ENCODE measurements around the gene SLC25A12.

The SLC25A12 gene

DNA sequence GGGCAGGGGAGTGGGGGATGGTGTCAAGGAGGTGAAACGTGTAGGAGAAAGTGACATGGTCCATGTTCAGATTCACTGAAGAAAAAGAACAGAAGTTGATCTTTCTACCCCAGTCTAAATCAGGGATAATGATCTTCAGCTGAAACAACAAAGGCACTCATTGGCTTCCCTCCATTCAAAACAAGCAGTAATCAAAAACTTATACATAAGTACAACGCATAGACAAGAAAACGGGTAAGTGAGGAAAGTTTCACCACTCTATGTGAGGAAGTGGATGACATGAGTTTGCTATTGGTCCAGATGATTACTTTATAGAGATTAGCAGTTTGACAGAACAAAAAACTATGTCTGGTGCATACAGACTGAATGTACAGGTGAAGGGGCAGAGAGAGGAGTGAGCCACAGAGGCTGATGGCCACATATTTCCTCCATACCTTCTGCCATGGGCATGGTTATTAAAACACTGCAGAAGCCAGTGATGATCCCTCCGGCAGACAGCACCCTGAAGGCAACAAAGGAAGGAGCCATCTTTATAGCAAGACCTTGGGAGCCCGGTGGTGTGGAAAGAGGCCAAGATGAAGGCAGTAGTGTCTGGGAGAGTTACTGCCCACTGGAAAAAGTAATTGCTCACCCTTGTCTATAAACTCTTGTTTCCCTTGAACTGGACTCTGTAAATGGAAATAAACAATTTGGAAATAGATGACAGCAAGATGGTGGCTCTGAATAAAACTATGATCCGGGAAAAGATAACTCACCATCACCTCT, 57.7 kb downstream of the SLC25A12 start:
- H3K4me3 ChIP-seq (replicated peaks; ENCODE audit: low read depth, low read length): no peak overlapping the region
- no peaks in the 10 kb centered on the region for H3K27me3 ChIP-seq (replicated peaks; ENCODE audit: control insufficient read depth, insufficient read depth, low read length)
- peaks cover 25% of the 10 kb centered on the region for H3K36me3 ChIP-seq (ENCODE audit: control insufficient read depth, insufficient read depth, low read length)
- TF ChIP-seq CTCF (IDR thresholded peaks at IDR 0.05; ENCODE audit: insufficient read depth, low read length, poor library complexity, severe bottlenecking): no peak
- DNase-seq (ENCODE audit: extremely low read depth, insufficient read length): no peak

DNA sequence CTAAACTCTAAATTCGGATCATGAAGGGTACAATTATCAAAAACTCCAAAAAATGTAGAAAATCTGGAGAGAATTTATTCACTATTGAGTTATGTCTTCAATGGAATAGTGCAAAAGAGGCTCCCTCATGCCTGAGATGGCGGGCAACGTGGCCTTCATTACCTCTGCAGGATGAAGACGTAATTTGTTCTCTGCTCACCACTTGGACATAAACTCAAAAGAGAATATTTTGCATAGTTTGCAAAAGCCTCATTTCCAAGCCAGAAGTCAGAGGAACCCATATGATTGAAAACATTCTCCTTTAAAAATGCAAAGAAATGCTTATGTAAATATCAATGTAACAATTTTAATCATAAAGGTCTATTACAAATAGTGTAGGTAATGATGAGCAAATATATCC, 58.7 kb downstream of the SLC25A12 start:
- TF ChIP-seq CTCF (IDR thresholded peaks at IDR 0.05; ENCODE audit: insufficient read depth, low read length, poor library complexity, severe bottlenecking): no peak
- no peak for DNase-seq (ENCODE audit: extremely low read depth, insufficient read length)
- no peak overlapping the region for H3K4me3 ChIP-seq (replicated peaks; ENCODE audit: low read depth, low read length)
- peaks cover 26% of the 10 kb centered on the region for H3K36me3 ChIP-seq (ENCODE audit: control insufficient read depth, insufficient read depth, low read length)
- no peaks in the 10 kb centered on the region for H3K27me3 ChIP-seq (replicated peaks; ENCODE audit: control insufficient read depth, insufficient read depth, low read length)

DNA sequence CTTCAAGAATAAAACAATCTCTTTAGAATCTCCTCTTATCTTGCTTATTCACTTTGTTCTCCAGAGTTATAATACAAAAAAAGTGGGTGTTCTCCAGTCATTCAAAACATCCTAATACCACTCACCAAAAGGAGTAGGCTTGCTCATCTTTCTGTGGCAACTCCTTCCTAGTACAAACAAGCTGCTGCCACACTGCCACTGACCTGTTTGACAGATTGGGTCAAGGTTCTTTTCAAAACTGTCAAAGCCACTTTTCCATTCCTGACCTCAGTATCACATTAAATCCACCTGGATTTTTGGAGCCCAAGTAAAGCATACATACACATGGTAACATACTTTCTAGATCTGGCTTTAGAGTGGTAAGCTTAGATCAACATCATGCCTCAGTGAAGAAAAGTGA, 59.8 kb downstream of the SLC25A12 start:
- DNase-seq (ENCODE audit: extremely low read depth, insufficient read length): no peak

DNA sequence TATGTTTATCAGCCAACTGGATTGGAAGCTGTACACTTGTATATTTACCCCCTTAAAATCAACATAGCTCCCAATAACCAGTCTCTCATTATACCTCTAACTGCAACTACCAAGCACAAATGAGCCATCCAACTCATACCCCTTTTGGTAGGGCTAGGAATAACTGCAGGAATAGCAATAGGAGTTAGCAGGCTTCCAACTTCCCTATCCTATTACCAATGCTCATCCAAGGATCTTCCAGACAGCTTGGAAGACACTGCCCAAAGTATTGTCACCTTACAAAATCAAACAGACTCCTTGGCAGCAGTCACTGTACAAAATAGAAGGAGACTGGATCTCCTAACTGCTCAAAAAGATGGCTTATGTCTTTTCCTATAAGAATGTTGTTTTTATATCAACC, 61.6 kb downstream of the SLC25A12 start:
- H3K27me3 ChIP-seq (replicated peaks; ENCODE audit: control insufficient read depth, insufficient read depth, low read length): no peaks in the 10 kb centered on the region
- no peak overlapping the region for H3K4me3 ChIP-seq (replicated peaks; ENCODE audit: low read depth, low read length)
- TF ChIP-seq CTCF (IDR thresholded peaks at IDR 0.05; ENCODE audit: insufficient read depth, low read length, poor library complexity, severe bottlenecking): no peak
- no peak for DNase-seq (ENCODE audit: extremely low read depth, insufficient read length)
- H3K36me3 ChIP-seq (ENCODE audit: control insufficient read depth, insufficient read depth, low read length): peaks cover 29% of the 10 kb centered on the region

More for the DNA sequence above, 59.8 kb downstream of the SLC25A12 start:
- peaks cover 28% of the 10 kb centered on the region for H3K36me3 ChIP-seq (ENCODE audit: control insufficient read depth, insufficient read depth, low read length)
- H3K27me3 ChIP-seq (replicated peaks; ENCODE audit: control insufficient read depth, insufficient read depth, low read length): no peaks in the 10 kb centered on the region
- TF ChIP-seq CTCF (IDR thresholded peaks at IDR 0.05; ENCODE audit: insufficient read depth, low read length, poor library complexity, severe bottlenecking): no peak
- H3K4me3 ChIP-seq (replicated peaks; ENCODE audit: low read depth, low read length): no peak overlapping the region

GRCh38 chr2:171830039-171830438, 64.0 kb downstream of the SLC25A12 start:
- no peak for TF ChIP-seq CTCF (IDR thresholded peaks at IDR 0.05; ENCODE audit: insufficient read depth, low read length, poor library complexity, severe bottlenecking)
- Histone ChIP-seq H3K36me3 (ENCODE audit: control insufficient read depth, insufficient read depth, low read length) (peaks cover 22% of the 10 kb centered on the region), H3K4me3 (replicated peaks; ENCODE audit: low read depth, low read length) (no peak overlapping the region), H3K27me3 (replicated peaks; ENCODE audit: control insufficient read depth, insufficient read depth, low read length) (no peaks in the 10 kb centered on the region)
- DNase-seq (ENCODE audit: extremely low read depth, insufficient read length): no peak

All from GM06990 (cell line).